Measurements from ENCODE around the gene VPS51. TPM values are rescaled to one million over a fixed set of nuclear protein-coding genes. Genes with fewer than 3 reads are reported as not detected.

VPS51 gene
- total RNA-seq, 1 experiment from 2014 or later, result 113 TPM

DNA sequence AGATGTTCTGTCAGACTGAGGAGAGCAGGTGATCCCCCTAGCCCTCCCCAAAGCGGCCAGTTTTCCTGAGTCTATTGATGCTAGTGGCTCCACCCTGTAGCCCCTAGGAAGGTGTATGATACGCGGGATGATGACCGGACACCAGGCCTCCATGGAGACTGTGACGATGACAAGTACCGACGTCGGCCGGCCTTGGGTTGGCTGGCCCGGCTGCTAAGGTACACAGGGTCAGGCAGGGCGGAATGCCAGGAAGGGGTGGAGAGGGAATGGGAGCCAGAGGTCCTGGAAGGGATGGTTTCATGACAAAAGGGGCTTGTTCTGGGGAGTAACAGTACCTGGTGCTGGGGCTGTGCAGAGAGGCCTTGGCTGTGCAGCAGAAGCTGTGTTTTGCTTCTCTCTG, 8.8 kb upstream of the VPS51 start:
- no peaks in the 10 kb centered on the region for H3K9me3 ChIP-seq (ENCODE audit: insufficient read depth, low read depth)
- peaks cover 13% of the 10 kb centered on the region for H3K36me3 ChIP-seq (ENCODE audit: low read depth)
- peaks cover 35% of the 10 kb centered on the region for H3K79me2 ChIP-seq (ENCODE audit: low read depth)
- no peaks in the 10 kb centered on the region for H3K9me2 ChIP-seq (ENCODE audit: insufficient read depth)
- peaks cover 18% of the 10 kb centered on the region; the same call in 1 of the 2 replicates for H3F3A ChIP-seq (ENCODE audit: insufficient read depth, low read depth)
- H3K4me1 ChIP-seq (replicated peaks; ENCODE audit: insufficient read depth), result peaks cover 17% of the 10 kb centered on the region
- CTCF ChIA-PET, result no interaction called here
- no peak overlapping the region for H3K4me3 ChIP-seq
- H2AFZ ChIP-seq, result no peak overlapping the region
- no peak for DNase-seq
- H3K27ac ChIP-seq, result no peak overlapping the region
- H4K20me1 ChIP-seq (ENCODE audit: insufficient read depth), result no peaks in the 10 kb centered on the region
- BruUV-seq (replicated peaks), result no TSS peak
- POLR2A ChIA-PET (ENCODE audit: unreplicated experiment), result no interaction called here
- no peak overlapping the region for H3K4me2 ChIP-seq
- TF ChIP-seq EZH2 (IDR thresholded peaks at IDR 0.05; ENCODE audit: low read depth), result no peak
- TF ChIP-seq, protein P1, sequence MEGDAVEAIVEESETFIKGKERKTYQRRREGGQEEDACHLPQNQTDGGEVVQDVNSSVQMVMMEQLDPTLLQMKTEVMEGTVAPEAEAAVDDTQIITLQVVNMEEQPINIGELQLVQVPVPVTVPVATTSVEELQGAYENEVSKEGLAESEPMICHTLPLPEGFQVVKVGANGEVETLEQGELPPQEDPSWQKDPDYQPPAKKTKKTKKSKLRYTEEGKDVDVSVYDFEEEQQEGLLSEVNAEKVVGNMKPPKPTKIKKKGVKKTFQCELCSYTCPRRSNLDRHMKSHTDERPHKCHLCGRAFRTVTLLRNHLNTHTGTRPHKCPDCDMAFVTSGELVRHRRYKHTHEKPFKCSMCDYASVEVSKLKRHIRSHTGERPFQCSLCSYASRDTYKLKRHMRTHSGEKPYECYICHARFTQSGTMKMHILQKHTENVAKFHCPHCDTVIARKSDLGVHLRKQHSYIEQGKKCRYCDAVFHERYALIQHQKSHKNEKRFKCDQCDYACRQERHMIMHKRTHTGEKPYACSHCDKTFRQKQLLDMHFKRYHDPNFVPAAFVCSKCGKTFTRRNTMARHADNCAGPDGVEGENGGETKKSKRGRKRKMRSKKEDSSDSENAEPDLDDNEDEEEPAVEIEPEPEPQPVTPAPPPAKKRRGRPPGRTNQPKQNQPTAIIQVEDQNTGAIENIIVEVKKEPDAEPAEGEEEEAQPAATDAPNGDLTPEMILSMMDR (conservative IDR thresholded peaks at IDR 0.05), result no peak
- no peaks in the 10 kb centered on the region for H3K27me3 ChIP-seq (ENCODE audit: insufficient read depth, low read depth)
- intact Hi-C loops (cut with micrococcal nuclease; ENCODE audit: unreplicated experiment), result no loop called here

- no peak overlapping the region for H3K4me2 ChIP-seq
- ChIA-PET POLR2A (ENCODE audit: unreplicated experiment) (no interaction called here), CTCF (no interaction called here)
- peaks cover 21% of the 10 kb centered on the region; the same call in 1 of the 2 replicates for H3F3A ChIP-seq (ENCODE audit: insufficient read depth, low read depth)
- no peak overlapping the region for H2AFZ ChIP-seq
- TF ChIP-seq EZH2 (IDR thresholded peaks at IDR 0.05; ENCODE audit: low read depth), result no peak
- TF ChIP-seq, protein P1 (conservative IDR thresholded peaks at IDR 0.05), result no peak
- no peak overlapping the region for H3K4me3 ChIP-seq
- no peaks in the 10 kb centered on the region for H3K27me3 ChIP-seq (ENCODE audit: insufficient read depth, low read depth)
- intact Hi-C loops (cut with micrococcal nuclease; ENCODE audit: unreplicated experiment), result no loop called here
- H3K9me3 ChIP-seq (ENCODE audit: insufficient read depth, low read depth), result no peaks in the 10 kb centered on the region
- peaks cover 13% of the 10 kb centered on the region for H3K4me1 ChIP-seq (replicated peaks; ENCODE audit: insufficient read depth)
- H4K20me1 ChIP-seq (ENCODE audit: insufficient read depth), result no peaks in the 10 kb centered on the region
- no peak overlapping the region for H3K27ac ChIP-seq
- no peak for DNase-seq
- peaks cover 29% of the 10 kb centered on the region for H3K79me2 ChIP-seq (ENCODE audit: low read depth)
- no peaks in the 10 kb centered on the region for H3K9me2 ChIP-seq (ENCODE audit: insufficient read depth)
- H3K36me3 ChIP-seq (ENCODE audit: low read depth), result peaks cover 13% of the 10 kb centered on the region
- no TSS peak for BruUV-seq (replicated peaks)
Observed at GRCh38 chr11:65087827-65088226, 8.2 kb upstream of the VPS51 start.

DNA sequence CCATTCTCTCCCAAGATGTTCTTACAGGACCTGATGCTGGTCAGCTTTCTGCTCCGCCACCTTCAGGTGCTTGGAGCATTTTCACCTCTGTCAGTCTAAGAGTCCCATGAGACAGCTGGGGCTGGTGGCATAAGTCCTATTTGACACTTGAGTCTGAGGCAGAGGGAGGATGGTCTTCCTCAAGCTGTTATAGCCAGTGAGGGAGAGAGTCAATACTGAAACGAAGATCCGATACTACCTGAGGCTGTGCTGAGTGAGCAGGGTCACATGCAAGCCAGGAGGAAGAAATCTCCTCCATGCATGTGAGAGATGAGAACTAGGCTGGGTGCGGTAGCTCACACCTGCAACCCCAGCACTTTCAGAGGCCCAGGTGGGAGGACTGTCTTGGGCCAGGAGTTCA, 6.4 kb upstream of the VPS51 start:
- no TSS peak for BruUV-seq (replicated peaks)
- ChIA-PET CTCF (no interaction called here), POLR2A (ENCODE audit: unreplicated experiment) (no interaction called here)
- no peak overlapping the region for H3K4me2 ChIP-seq
- H3K9me3 ChIP-seq (ENCODE audit: insufficient read depth, low read depth), result no peaks in the 10 kb centered on the region
- no peak for DNase-seq
- no peaks in the 10 kb centered on the region for H3K9me2 ChIP-seq (ENCODE audit: insufficient read depth)
- H3K4me3 ChIP-seq, result no peak overlapping the region
- H2AFZ ChIP-seq, result no peak overlapping the region
- H3K79me2 ChIP-seq (ENCODE audit: low read depth), result peaks cover 16% of the 10 kb centered on the region
- H4K20me1 ChIP-seq (ENCODE audit: insufficient read depth), result no peaks in the 10 kb centered on the region
- intact Hi-C loops (cut with micrococcal nuclease; ENCODE audit: unreplicated experiment), result no loop called here
- peaks cover 10% of the 10 kb centered on the region for H3K4me1 ChIP-seq (replicated peaks; ENCODE audit: insufficient read depth)
- TF ChIP-seq, protein P1 (conservative IDR thresholded peaks at IDR 0.05), result no peak
- no peak for TF ChIP-seq EZH2 (IDR thresholded peaks at IDR 0.05; ENCODE audit: low read depth)
- no peak overlapping the region for H3K27ac ChIP-seq
- no peaks in the 10 kb centered on the region for H3K27me3 ChIP-seq (ENCODE audit: insufficient read depth, low read depth)
- H3K36me3 ChIP-seq (ENCODE audit: low read depth), result peaks cover 13% of the 10 kb centered on the region
- H3F3A ChIP-seq (ENCODE audit: insufficient read depth, low read depth), result peaks cover 35% of the 10 kb centered on the region; the same call in 1 of the 2 replicates
